ENCODE measurements around the gene KCNQ1. TPM values are rescaled to one million over a fixed set of nuclear protein-coding genes. Genes with fewer than 3 reads are reported as not detected.

KCNQ1 gene
- total and polyA plus RNA-seq, 4 donors, result 15.4 to 41.7 (median 26.2) TPM

- Histone ChIP-seq H3K27me3 (ENCODE audit: control insufficient read depth in 3 of 3, insufficient read depth in 3 of 3, low read length in 2 of 3) (no peaks in the 10 kb centered on the region), H3K4me1 (ENCODE audit: control insufficient read depth in 5 of 5, insufficient read depth in 5 of 5, low read length in 5 of 5) (peaks cover 0 to 10% (median 4%) of the 10 kb centered on the region in 5 donors), H3K27ac (ENCODE audit: low read depth in 1 of 2, low read length in 1 of 2) (no peak overlapping the region), H3K9me3 (ENCODE audit: control insufficient read depth in 4 of 4, insufficient read depth in 3 of 4, low read length in 3 of 4) (peaks cover 0 to 3% (median 0%) of the 10 kb centered on the region in 4 donors), H3K4me3 (no peak overlapping the region), H3K9ac (ENCODE audit: insufficient read depth in 1 of 2, low read length in 2 of 2) (no peak overlapping the region), H3K36me3 (ENCODE audit: control insufficient read depth in 4 of 4, insufficient read depth in 4 of 4, low read length in 4 of 4) (peaks cover 0 to 3% (median 0%) of the 10 kb centered on the region in 4 donors)
- ATAC-seq (ENCODE audit: insufficient read depth, low FRiP score) (no peak), DNase-seq (no peak)
- no peak for TF ChIP-seq CTCF (IDR thresholded peaks at IDR 0.05; ENCODE audit: control extremely low read depth, extremely low read depth)
- WGBS, 2 donors, result 88 to 91% methylated on average over 11 of the region's 11 CpGs
Observed at GRCh38 chr11:2846470-2846869, 401.7 kb downstream of the KCNQ1 start.

- Histone ChIP-seq H3K9ac (ENCODE audit: insufficient read depth in 1 of 2, low read length in 2 of 2) (no peak overlapping the region), H3K9me3 (ENCODE audit: control insufficient read depth in 4 of 4, insufficient read depth in 3 of 4, low read length in 3 of 4) (peaks cover 0 to 3% (median 0%) of the 10 kb centered on the region in 4 donors), H3K36me3 (ENCODE audit: control insufficient read depth in 4 of 4, insufficient read depth in 4 of 4, low read length in 4 of 4) (peaks cover 0 to 3% (median 0%) of the 10 kb centered on the region in 4 donors), H3K27ac (ENCODE audit: low read depth in 1 of 2, low read length in 1 of 2) (no peak overlapping the region), H3K27me3 (ENCODE audit: control insufficient read depth in 3 of 3, insufficient read depth in 3 of 3, low read length in 2 of 3) (no peaks in the 10 kb centered on the region), H3K4me3 (no peak overlapping the region), H3K4me1 (ENCODE audit: control insufficient read depth in 5 of 5, insufficient read depth in 5 of 5, low read length in 5 of 5) (peaks cover 0 to 10% (median 4%) of the 10 kb centered on the region in 5 donors)
- no peak for TF ChIP-seq CTCF (IDR thresholded peaks at IDR 0.05; ENCODE audit: control extremely low read depth, extremely low read depth)
- ATAC-seq (ENCODE audit: insufficient read depth, low FRiP score), result no peak
- DNase-seq, result no peak
- 81 to 87% methylated on average over 21 of the region's 21 CpGs for WGBS, 2 donors
Observed at GRCh38 chr11:2847561-2847960, 402.8 kb downstream of the KCNQ1 start.

GRCh38 chr11:2848497-2848896 is 403.7 kb downstream of the KCNQ1 start:
- Histone ChIP-seq H3K27ac (ENCODE audit: low read depth in 1 of 2, low read length in 1 of 2) (no peak overlapping the region), H3K9ac (ENCODE audit: insufficient read depth in 1 of 2, low read length in 2 of 2) (no peak overlapping the region), H3K4me1 (ENCODE audit: control insufficient read depth in 5 of 5, insufficient read depth in 5 of 5, low read length in 5 of 5) (peaks cover 0 to 10% (median 4%) of the 10 kb centered on the region in 5 donors), H3K36me3 (ENCODE audit: control insufficient read depth in 4 of 4, insufficient read depth in 4 of 4, low read length in 4 of 4) (peaks cover 0 to 3% (median 0%) of the 10 kb centered on the region in 4 donors), H3K9me3 (ENCODE audit: control insufficient read depth in 4 of 4, insufficient read depth in 3 of 4, low read length in 3 of 4) (peaks cover 0 to 3% (median 0%) of the 10 kb centered on the region in 4 donors), H3K4me3 (no peak overlapping the region), H3K27me3 (ENCODE audit: control insufficient read depth in 3 of 3, insufficient read depth in 3 of 3, low read length in 2 of 3) (no peaks in the 10 kb centered on the region)
- 82 to 84% methylated on average over 9 of the region's 9 CpGs for WGBS, 2 donors
- no peak for TF ChIP-seq CTCF (IDR thresholded peaks at IDR 0.05; ENCODE audit: control extremely low read depth, extremely low read depth)
- ATAC-seq (ENCODE audit: insufficient read depth, low FRiP score) (no peak), DNase-seq (no peak)
